GM12891 (cell line): ENCODE measurements around the gene TUT1.
"Not testable (repeated sequence)": the region's sequence is repeated elsewhere in the genome, so short reads cannot be mapped to it uniquely, and the experiment has no call there.

Experiments
- DNase-seq: peaks from one replicate; pipeline ENCODE4 v3.0.0; 2011; ENCODE audit warnings: low spot score; ENCODE audit not compliant: insufficient read length
- FAIRE-seq: peaks from 2 replicates; lab custom pipeline; 2011; peaks lifted over from hg19 to GRCh38; lab: Jason Lieb, UNC
- PAX5 ChIP-seq: IDR thresholded peaks from 2 replicates; pipeline ENCODE4 v1.6.1; 2011; ENCODE audit warnings: low read length, moderate library complexity, mild to moderate bottlenecking; ENCODE audit not compliant: insufficient read depth, severe bottlenecking
- POLR2A ChIP-seq: IDR thresholded peaks from 2 replicates; pipeline ENCODE4 v1.6.1; 2011; ENCODE audit warnings: low read depth, low read length, control low read depth
- POLR2AphosphoS5 ChIP-seq: IDR thresholded peaks from 2 replicates; pipeline ENCODE4 v1.6.1; 2011; ENCODE audit warnings: low read depth, low read length, control low read depth
- POU2F2 ChIP-seq: IDR thresholded peaks from 2 replicates; pipeline ENCODE4 v1.6.1; 2011; ENCODE audit warnings: low read depth, mild to moderate bottlenecking, control low read depth, low read length, moderate library complexity
- SPI1 ChIP-seq: IDR thresholded peaks from 2 replicates; pipeline ENCODE4 v1.6.1; 2011; ENCODE audit warnings: low read depth, low read length, control low read depth
- TAF1 ChIP-seq: IDR thresholded peaks from 2 replicates; pipeline ENCODE4 v1.6.1; 2011; ENCODE audit warnings: low read depth, low read length, control low read depth

The TUT1 gene

GRCh38 chr11:62595124-62595523 is 3.8 kb upstream of the TUT1 start:
- DNase-seq (no peak), FAIRE-seq (no peak)
- TF ChIP-seq POLR2AphosphoS5 (no peak), POU2F2 (no peak), PAX5 (no peak), SPI1 (no peak), POLR2A (no peak), TAF1 (no peak)

- TF ChIP-seq SPI1 (no peak), POLR2AphosphoS5 (peak; percentile 38; the same call in 1 of the 2 replicates)
- DNase-seq: no peak
- peak; percentile 20 for FAIRE-seq
Measured at GRCh38 chr11:62593434-62594044, 2.2 kb upstream of the TUT1 start.

GRCh38 chr11:62592989-62593421 is 1.7 kb upstream of the TUT1 start:
- FAIRE-seq: no peak
- no peak for TF ChIP-seq PAX5
- no peak for TF ChIP-seq TAF1
- TF ChIP-seq POU2F2: no peak
- TF ChIP-seq POLR2A: no peak
- TF ChIP-seq SPI1: no peak
- no peak for TF ChIP-seq POLR2AphosphoS5
- no peak for DNase-seq

DNA sequence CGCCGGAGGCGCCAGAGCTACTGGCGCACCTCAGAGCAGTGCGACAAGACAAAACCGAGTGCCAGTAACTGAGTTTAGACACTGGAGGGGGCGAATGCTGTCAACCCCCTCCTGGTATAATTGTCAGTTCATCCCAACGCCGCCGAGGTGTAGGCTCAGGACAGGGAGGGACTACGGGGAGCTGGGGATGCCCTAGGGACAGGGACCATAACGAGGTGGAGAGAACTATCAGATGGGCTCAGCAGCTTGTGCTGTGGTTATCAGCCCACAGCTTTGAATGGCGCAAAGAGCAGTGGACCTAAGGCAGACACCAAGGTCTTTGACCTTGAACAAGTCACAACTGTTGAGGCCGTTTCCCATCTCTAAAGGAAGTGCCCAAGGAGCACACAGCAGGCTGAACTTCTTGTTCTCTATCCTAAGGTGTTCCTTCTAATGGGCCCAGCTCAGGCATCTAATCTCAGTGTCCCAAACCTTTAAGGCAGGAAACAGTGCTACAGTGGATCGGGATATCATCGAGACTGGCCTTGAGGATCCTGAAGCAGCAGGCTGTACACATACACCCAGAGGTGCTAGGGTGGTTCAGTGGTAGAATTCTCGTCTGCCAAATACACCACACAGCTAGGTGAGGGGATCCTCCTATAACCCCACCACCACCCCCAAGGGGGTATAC is 958 bp upstream of the TUT1 start:
- DNase-seq (no peak), FAIRE-seq (peak; percentile 28)
- no peak; the same call in 1 of the 2 replicates for TF ChIP-seq POLR2AphosphoS5
- TF ChIP-seq TAF1: no peak
- TF ChIP-seq SPI1: no peak
- no peak; the same call in 1 of the 2 replicates for TF ChIP-seq POLR2A

GRCh38 chr11:62588966-62589637 is 2.2 kb downstream of the TUT1 start:
- TF ChIP-seq SPI1 (no peak), PAX5 (no peak), POLR2AphosphoS5 (no peak), TAF1 (no peak), POU2F2 (no peak), POLR2A (no peak)
- FAIRE-seq: no peak
- no peak for DNase-seq

- not testable (repeated sequence) for FAIRE-seq, DNase-seq
Measured at GRCh38 chr11:62585356-62585755, 6.0 kb downstream of the TUT1 start.

GRCh38 chr11:62581735-62582134 is 9.6 kb downstream of the TUT1 start:
- not testable (repeated sequence) for FAIRE-seq, DNase-seq

DNA sequence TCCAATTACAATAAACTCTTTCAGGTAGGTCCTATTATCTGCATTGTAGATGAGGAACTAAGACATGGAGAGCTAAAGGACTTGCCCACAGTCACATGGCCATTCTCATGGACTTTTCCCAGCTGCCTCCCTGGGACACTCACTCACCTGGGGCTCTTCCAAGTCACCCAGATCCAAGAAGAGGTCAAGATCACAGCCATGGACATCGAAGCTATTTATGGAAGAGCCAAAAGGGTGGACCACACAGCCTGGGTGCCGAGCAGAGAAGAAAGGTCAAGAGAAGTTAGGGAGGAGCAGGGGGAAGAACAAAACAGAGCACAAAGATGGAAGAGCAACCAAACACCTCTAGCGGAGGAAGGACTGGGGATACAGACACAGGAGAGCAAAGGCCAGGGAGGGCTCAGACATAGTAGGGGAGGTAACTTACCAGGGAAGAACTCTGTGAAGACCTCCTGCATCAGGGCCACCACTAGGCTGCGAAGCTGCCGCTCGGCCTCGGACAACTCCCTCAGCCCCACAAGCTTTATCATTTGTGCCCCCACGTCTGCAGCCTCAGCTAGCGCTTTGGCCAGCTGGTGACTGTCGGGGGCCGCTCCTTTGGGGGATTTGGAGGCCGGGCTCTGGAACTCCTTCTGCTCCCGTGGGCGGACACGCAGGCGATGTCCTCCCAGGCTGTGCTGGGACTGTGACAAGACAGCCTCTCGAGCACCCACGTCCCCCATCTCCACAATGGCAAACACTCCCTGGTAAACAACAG is 10.2 kb downstream of the TUT1 start:
- DNase-seq (no peak), FAIRE-seq (no peak)
- TF ChIP-seq POLR2AphosphoS5 (no peak), TAF1 (no peak), PAX5 (no peak), POLR2A (no peak), SPI1 (no peak), POU2F2 (no peak)

DNA sequence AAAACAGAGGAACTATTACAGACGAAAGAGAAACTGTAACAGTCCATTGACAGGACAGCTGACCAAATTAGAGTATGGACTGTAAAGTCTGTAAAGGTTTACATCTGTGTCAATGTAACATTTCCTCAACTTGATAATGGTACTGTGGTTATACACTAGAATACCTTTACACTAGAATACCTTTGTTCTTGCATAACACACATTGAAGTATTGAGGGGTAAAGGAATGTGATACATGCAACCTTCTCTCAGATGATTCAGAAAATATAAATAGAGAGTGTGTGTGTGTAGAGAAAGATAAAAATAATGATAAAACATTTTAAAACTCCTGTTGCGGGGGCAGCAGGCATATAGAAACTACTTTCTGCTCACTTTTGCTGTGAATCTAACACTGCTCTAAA is 12.1 kb downstream of the TUT1 start:
- DNase-seq (no peak), FAIRE-seq (no peak)
- no peak for TF ChIP-seq PAX5
- no peak for TF ChIP-seq SPI1

- no peak for FAIRE-seq
- no peak for DNase-seq
- TF ChIP-seq POLR2AphosphoS5 (no peak), POU2F2 (no peak), POLR2A (no peak), TAF1 (no peak), PAX5 (no peak), SPI1 (no peak)
Measured at GRCh38 chr11:62578541-62578940, 12.8 kb downstream of the TUT1 start.
